Ovary (tissue), 3 donors: ENCODE data around the gene RNF111.

Source experiments
- EP300 ChIP-seq: sonication (generic); formaldehyde crosslinking; IDR thresholded peaks from one replicate; pipeline ENCODE4 v1.6.1; 2017; ENCODE audit warnings: antibody characterized with exemption
- POLR2A ChIP-seq: fragments of 450-650 bp; IDR thresholded peaks from one replicate; pipeline ENCODE4 v1.6.1; 2017; ENCODE audit warnings: antibody characterized with exemption, mild to moderate bottlenecking, moderate library complexity
- TF ChIP-seq, protein P1 (sequence below), 3 donors: fragments of 450-650 bp in 2 of 3; fragments of 200-600 bp in 1 of 3; IDR thresholded peaks; one replicate each; pipeline versions ENCODE4 v1.5.1 to v1.8.0; 2016 to 2022; ENCODE audit warnings: antibody characterized with exemption in 3 of 3, mild to moderate bottlenecking in 1 of 3
- donor health status: DM: no; HTN: no; CAD: no.

- TF ChIP-seq, protein P1, sequence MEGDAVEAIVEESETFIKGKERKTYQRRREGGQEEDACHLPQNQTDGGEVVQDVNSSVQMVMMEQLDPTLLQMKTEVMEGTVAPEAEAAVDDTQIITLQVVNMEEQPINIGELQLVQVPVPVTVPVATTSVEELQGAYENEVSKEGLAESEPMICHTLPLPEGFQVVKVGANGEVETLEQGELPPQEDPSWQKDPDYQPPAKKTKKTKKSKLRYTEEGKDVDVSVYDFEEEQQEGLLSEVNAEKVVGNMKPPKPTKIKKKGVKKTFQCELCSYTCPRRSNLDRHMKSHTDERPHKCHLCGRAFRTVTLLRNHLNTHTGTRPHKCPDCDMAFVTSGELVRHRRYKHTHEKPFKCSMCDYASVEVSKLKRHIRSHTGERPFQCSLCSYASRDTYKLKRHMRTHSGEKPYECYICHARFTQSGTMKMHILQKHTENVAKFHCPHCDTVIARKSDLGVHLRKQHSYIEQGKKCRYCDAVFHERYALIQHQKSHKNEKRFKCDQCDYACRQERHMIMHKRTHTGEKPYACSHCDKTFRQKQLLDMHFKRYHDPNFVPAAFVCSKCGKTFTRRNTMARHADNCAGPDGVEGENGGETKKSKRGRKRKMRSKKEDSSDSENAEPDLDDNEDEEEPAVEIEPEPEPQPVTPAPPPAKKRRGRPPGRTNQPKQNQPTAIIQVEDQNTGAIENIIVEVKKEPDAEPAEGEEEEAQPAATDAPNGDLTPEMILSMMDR (IDR thresholded peaks at IDR 0.05) = no peak
- no peak for TF ChIP-seq EP300
- no peak for TF ChIP-seq POLR2A
These were observed 109.0 kb downstream of the RNF111 start for GRCh38 chr15:59096429-59096828.
